HEK293T (cell line): ENCODE measurements around the gene SPIB.

Source experiments
- ARNT ChIP-seq: fragments of 450-650 bp; IDR thresholded peaks from 2 replicates; pipeline ENCODE4 v1.6.1; 2017; ENCODE audit warnings: mild to moderate bottlenecking
- BHLHE40 ChIP-seq: fragments of 450-650 bp; IDR thresholded peaks from 2 replicates; pipeline ENCODE4 v1.6.1; 2016; ENCODE audit warnings: mild to moderate bottlenecking, moderate library complexity, borderline replicate concordance
- CTBP1 ChIP-seq: fragments of 450-650 bp; IDR thresholded peaks from 2 replicates; pipeline ENCODE4 v1.6.1; 2016; ENCODE audit warnings: borderline replicate concordance
- ELF4 ChIP-seq: fragments of 450-650 bp; IDR thresholded peaks from 2 replicates; pipeline ENCODE4 v1.6.1; 2017; ENCODE audit warnings: antibody characterized with exemption
- FOXA1 ChIP-seq: fragments of 450-650 bp; IDR thresholded peaks from 2 replicates; pipeline ENCODE4 v1.6.1; 2016; ENCODE audit warnings: mild to moderate bottlenecking
- FOXK2 ChIP-seq: fragments of 450-650 bp; IDR thresholded peaks from 2 replicates; pipeline ENCODE4 v1.6.1; 2016; ENCODE audit warnings: mild to moderate bottlenecking
- FOXM1 ChIP-seq: fragments of 450-650 bp; IDR thresholded peaks from 2 replicates; pipeline ENCODE4 v1.6.1; 2017; ENCODE audit warnings: mild to moderate bottlenecking, borderline replicate concordance
- L3MBTL2 ChIP-seq: fragments of 450-650 bp; conservative IDR thresholded peaks from 2 replicates; pipeline ENCODE4 v1.6.1; 2016; ENCODE audit warnings: mild to moderate bottlenecking
- NFRKB ChIP-seq: fragments of 450-650 bp; IDR thresholded peaks from 2 replicates; pipeline ENCODE4 v1.6.1; 2016; ENCODE audit warnings: mild to moderate bottlenecking, moderate library complexity
- PKNOX1 ChIP-seq: fragments of 450-650 bp; IDR thresholded peaks from 2 replicates; pipeline ENCODE4 v1.6.1; 2016
- SP1 ChIP-seq: fragments of 450-650 bp; IDR thresholded peaks from 2 replicates; pipeline ENCODE4 v1.6.1; 2017
- SUZ12 ChIP-seq: fragments of 450-650 bp; IDR thresholded peaks from 2 replicates; pipeline ENCODE4 v1.6.1; 2016; ENCODE audit warnings: mild to moderate bottlenecking
- TARDBP ChIP-seq: fragments of 450-650 bp; IDR thresholded peaks from 2 replicates; pipeline ENCODE4 v1.6.1; 2016
- ZNF384 ChIP-seq: fragments of 450-650 bp; IDR thresholded peaks from 2 replicates; pipeline ENCODE4 v1.6.1; 2016

GRCh38 chr19:50378863-50379236 lies 39.9 kb upstream of the SPIB start:
- TF ChIP-seq TARDBP (no peak), L3MBTL2 (no peak), PKNOX1 (no peak), SP1 (no peak), ZNF384 (no peak), FOXM1 (no peak), FOXK2 (no peak), CTBP1 (no peak), BHLHE40 (no peak), FOXA1 (no peak), SUZ12 (no peak), NFRKB (no peak), ARNT (no peak), ELF4 (no peak)
